Activated CD8-positive, alpha-beta memory T cell treated with anti-CD3 and anti-CD28 coated beads for 24 hours (primary cell): ENCODE measurements around the gene BCR.
"Not testable (repeated sequence)": the region's sequence is repeated elsewhere in the genome, so short reads cannot be mapped to it uniquely, and the experiment has no call there.

Source experiments
- DNase-seq: peaks from one replicate; pipeline ENCODE4 v3.0.0-alpha.2; 2020

BCR gene

DNA sequence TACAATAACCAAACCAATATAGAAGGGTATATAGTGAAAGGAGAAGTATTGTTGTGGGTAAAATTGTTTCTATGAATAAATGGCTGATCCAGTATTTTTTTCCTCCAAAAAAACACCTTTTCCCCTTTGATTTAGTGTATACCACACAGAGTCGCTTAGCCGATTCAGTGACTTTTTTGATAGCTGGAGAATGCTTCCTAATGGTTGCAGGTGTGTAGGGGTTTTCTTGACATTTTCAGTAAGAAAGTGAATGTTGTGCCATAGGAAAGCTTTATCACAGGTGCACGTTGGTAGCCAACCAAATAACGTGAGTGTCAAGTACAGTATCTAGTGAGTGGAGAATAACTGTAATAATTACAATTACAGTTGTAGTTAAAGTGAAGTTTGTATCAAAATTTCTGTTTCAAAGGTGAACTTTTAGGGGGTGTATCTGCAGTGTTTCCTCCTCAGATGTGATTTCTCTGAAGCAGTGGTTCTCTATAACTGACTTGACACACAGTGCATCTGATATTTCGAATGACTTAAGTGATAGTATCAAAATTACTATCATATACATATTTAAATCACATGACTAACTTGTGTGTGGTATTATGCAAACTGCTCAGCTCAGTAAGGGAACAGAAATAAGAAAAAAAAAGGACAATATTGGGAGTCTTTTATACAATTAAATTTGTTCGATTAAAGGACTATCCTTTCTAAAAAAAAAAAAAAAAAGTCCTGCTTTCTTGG lies 143.8 kb downstream of the BCR start:
- not testable (repeated sequence) for DNase-seq

DNA sequence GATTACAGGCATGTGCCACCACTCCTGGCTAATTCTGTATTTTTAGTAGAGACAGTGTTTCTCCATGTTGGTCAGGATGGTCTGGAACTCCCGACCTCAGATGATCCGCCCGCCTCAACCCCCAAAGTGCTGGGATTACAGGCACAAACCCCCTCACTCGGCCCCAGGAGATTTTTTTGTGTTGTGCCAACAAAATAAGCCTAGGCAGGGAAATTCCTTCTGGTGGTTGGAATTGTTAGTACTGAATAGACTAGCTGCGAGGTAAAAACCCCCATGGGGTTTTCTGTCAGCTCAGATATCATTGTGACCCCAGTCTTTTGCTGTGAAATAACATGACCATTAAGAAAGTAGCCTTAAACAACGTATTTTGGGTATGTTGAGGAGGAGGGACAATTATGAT lies 144.9 kb downstream of the BCR start:
- no peak for DNase-seq

GRCh38 chr22:23333822-23334221 lies 153.5 kb downstream of the BCR start:
- DNase-seq: not testable (repeated sequence)

GRCh38 chr22:23337672-23338071 lies 157.4 kb downstream of the BCR start:
- not testable (repeated sequence) for DNase-seq

DNA sequence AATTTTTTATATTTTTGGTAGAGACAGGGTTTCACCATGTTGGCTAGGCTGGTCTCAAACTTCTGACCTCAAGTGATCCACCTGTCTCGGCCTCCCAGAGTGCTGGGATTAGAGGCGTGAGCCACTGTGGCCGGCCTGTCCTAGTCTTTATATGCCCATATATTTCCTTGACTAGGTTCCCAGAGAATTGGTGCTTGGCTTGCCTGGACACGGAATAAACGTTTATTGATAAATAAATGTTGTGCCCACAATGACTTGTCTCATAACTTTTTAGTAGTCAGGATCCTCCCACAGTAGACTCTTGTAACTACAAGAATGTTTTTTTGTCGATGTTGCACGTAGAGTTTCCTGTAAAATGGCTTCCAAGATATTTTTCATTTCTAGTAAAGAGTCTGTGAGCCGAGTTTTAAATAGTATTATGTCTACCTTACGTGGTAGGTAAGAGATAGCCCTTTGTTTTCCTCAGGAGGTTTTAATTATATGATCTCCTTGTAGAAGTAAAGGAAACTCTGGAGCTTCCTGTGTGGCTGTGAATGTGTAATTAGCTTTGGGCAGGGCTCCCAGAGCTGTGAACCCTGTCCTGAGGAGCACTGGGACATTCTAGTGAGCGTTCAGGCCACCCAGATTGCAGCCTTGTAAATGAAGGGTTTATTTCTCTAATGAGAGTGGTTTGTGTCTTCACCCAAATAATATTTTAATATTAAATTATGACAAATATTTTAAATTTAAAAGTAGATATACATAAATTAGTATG lies 161.8 kb downstream of the BCR start:
- not testable (repeated sequence) for DNase-seq

GRCh38 chr22:23351321-23351720 lies 171.0 kb downstream of the BCR start:
- no peak for DNase-seq

DNA sequence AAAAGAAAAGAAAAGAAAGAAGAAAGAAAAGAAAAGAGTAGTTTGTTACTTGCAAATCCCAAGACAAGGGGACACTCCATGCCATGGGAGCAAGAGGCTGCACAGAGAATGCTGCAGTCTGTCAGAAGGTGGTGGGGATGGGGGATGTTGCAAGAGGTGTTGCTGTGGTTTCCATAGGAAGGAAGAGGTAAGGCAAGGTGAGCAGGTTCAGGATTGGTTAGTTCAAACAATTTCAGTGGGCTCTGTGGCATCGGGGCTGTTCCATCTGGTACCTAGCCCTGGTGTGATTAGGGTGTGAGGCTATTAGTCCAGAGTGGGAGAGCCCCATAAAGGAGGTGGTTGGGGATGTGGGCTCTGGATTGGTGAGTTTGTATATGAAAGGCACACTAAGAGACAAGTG lies 172.7 kb downstream of the BCR start:
- peak; percentile 24 for DNase-seq

- peak; percentile 28 for DNase-seq
These were observed 173.4 kb downstream of the BCR start for GRCh38 chr22:23353696-23354095.

DNA sequence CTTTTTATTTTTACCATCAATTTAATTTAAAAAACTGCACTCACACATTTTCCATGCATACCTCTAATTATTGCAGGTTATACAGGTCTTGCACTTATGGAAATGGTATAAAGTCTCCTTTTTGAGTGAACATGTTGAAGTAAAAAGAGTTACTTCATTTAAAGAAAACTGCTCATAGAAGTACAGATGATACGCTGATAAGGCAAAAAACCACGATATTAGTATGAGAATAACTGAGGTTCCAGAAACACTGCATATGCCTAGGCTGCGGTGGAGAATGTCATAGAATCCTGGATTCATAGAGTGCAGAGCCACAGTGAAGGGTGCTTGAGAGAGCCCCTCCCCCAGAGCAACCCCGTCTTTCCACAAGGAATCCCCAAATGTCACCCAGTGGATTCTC lies 175.8 kb downstream of the BCR start:
- no peak for DNase-seq

DNA sequence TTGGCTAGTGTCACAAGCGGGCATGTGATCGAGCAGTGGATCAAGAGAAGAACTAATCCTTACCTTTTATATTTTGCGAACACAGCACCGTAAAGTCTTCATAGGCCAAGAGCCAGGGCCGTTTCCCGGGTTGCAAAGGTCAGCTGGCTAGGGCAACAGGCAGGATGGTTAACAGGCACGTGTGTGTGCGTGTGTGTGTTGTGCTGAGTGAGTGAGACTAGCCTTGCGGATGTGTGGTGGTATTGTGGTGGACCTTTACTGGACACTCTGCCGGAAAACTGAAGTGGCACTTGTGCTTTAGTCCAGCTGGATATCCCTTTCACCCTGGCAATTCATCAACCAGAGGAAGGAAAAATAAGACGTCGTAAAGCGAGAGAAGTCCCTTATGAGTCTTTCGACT lies 176.7 kb downstream of the BCR start:
- DNase-seq: no peak

- no peak for DNase-seq
These were observed 179.3 kb downstream of the BCR start for GRCh38 chr22:23359583-23360123.

GRCh38 chr22:23361676-23362075 lies 181.4 kb downstream of the BCR start:
- peak; percentile 15 for DNase-seq

DNA sequence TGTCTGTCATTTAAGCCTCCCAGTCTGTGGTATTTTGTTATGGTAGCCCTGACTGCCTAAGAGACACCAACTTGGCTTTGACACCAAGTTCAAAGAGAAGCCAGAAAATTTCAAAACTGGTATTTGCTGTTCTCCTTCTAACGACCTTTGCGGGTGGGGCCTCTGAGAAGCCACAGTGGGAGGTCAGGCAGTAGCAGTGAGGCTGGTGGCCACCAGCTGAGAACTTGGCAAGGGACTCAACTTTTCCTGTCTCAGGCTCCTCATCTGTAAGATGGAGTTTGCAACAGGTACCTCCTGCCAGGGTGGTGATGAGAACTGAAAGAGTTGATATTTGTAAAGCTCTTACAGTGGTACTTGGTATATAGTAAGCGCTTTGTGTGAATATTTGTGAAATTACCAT lies 183.4 kb downstream of the BCR start:
- DNase-seq: no peak

- DNase-seq: no peak
These were observed 184.1 kb downstream of the BCR start for GRCh38 chr22:23364389-23364788.

DNA sequence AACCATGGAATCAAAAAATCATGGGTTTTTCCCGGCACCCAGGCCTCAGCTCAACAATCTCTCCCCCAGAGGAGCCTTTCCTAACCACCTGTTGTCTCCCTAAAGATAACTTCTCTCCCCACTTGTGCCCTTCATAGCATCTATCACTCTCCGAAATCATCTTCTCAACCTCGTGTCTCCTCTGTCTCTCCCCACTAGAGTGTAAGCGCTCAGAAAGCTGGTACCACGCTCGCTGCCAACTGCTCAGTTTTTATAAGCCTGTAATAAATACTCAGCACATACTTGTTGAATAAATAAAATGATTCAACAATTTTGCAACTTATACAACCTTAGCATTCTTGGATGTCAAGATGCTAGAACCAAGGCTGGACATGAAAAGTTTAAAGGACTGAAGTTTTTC lies 185.2 kb downstream of the BCR start:
- DNase-seq: peak; percentile 9

DNA sequence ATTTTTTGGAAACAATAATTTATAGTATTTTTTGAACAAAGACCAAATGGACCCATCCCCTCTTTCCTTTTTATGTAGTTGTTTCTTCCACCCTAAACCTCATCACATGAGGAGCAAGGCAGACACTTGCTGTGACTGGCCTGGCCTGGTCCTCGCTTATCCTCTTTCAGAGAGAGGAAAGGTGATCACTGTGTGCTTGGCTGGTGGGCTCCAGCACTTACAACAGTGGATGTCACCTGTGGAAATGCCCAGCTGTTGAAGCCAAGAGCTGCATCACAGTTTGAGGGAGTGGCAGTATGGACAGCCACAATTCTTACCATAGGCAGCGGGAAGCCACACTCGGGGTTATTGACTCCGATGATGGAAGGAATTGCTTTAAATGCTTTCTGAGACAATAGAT lies 185.7 kb downstream of the BCR start:
- DNase-seq: no peak

DNA sequence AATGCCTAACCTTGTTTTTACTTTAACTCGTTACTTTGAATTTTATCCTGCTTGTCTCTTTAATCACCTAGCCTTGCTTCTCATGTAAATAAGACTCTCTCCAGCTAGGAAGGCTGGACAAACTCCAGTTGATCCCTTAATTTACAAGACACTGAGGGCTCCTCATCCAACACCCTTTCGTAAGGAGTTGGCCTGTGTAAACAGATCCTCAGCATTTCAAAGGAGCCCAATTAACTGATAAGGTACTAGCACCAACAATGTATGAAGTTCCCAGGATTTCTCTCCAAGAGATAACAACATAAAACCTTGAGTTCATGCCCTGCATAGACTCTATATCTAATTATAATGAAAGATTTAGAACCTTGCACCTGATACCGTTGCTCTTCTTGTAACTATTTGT lies 186.9 kb downstream of the BCR start:
- not testable (repeated sequence) for DNase-seq
